Kidney tubule cell (primary cell): ENCODE results near the gene SLC13A3.

ENCODE experiments used
- DNase-seq: peaks from one replicate; pipeline ENCODE4 v3.0.0-alpha.2; 2018; ENCODE audit warnings: low spot score

SLC13A3 gene

DNA sequence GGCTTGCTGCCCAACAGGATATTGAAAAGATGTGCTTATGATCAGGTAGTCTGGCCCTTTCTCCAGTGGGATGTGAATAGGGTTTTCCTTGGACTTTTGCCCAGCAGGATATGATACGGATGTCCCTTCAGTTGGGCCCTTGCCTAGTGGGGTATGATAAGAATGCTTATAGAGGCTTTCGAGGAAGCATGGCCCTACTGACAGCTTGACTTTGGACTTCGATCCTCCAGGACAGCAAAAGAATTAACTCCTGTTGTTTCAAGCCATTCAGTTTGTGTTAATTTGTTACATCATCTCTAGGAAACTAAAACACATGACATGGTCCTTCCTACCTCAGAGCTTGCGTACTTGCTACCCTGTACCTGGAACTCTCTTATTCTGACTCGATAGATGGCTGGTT lies 128.2 kb downstream of the SLC13A3 start:
- no peak for DNase-seq

DNA sequence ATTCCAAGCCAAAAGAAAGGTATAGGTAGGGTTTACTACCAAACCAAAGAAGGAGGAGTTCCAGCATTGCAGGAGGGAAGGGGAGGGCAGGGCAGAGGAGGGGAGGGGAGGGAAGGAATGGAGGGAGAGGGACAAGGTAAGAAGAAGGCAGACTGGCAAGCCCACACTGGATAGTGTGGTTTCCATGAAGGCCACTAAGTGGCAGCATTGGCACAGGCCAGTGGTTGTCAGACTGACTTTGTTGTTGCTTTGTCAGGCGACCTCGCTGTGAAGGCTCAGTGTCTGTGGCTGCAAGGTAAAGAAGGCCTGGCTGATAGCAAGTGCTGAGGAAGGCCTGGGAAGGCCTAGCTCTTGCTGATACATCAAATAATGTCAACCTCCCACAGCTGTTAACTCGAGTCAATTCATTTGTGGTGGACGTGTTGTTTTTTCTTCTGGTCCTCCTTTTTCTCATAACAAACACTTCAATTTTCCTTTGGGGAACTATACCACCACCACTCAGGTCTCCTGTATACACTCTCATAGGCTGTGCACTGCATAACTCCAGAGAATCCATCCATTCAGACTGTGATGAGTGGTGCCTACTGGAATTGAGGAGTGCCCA lies 130.2 kb downstream of the SLC13A3 start:
- DNase-seq: peak; percentile 69

DNA sequence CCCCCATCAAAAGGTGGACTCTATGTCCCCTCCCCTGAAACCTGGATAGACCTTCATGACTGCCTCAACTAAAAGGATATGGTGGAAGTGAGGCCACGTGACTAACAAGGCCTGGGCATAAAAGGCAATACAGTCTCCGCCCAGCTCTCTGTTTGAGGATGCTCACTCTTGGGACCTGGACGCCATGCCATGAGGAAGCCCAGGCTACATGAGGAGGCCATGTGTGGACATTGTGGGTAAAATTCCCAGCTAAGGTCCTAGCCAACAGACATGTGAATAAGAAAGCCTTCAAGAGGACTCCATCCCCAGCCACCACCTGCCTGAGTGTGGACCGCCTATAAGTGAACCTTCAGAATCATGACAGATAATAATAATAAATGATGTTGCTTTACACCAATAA lies 130.7 kb downstream of the SLC13A3 start:
- DNase-seq: no peak

DNA sequence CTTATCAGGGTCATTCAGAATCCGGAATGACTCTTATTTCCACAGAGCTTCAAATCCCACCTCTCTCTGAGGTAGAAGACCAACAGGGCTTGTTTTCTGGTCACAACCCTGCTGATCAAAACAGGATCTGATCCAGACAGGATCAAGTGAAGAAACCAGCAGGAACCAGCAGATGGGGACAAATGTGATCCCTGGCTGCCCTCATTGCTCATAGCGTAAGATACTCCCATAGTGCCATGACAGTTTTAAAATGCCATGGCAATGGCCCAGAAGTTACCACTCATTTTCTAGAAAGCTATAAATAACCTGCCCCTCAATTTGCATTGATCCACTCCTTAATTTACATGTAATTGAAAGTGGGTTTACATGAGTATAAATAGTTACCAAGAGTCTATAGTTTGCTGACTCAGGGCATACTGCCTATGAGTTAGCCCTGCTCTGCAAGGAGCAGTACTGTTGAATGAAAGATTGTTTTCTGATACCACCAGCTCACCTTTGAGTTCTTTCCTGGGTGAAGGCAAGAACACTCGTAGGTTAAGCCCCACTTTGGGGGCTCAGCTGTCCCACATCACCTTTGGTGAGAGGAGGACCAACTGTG lies 131.7 kb downstream of the SLC13A3 start:
- no peak for DNase-seq

DNA sequence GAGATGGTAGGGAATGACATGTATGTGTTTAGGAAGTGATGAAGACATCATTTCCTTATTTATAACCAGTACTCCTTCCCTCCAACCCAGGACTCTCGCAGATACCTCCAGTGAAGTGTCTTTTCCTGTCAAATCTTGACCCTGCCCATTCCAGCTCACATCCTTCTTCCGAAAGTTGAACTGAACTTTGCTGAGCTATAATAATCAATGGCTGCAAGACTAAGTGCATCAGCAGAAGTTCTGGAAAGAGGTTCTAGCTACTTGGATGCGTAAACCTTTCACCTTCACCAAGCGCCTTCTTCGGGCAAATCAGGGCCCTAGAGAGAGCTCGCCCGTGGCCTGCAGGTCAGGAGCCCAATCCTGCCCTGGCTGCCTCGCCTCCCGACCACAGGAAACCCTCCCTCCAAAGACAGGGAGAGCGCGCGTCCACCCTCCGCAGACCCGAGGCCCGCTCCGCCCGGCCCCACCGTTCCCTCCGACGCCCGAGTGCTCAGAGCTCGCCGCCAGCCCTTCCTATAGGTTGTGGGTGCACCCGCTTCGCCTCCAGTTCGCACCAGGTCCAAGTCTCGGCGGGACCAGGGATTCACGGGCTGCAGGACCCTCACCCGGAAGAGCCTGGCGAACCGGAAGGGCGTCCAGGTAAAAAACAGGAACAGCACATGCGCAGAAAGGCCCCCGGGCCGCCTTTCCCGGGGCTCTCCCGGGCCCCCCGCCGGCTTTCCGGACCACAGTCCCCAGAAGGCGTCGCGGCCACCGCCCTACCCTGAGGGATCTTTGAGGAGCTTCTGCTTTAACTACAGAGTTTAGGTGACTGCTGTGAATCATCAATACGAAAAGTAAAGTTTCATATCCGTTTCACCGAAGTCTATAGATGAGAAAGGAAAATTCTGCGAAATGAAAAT lies 138.1 kb downstream of the SLC13A3 start, which contains the start of gene ZNF334:
ZNF334 (minus strand) TSS at position 617 of the 902 bp plus-strand sequence. CDS start 1,457 bp downstream, outside the sequence.
- DNase-seq: peak; percentile 67

DNA sequence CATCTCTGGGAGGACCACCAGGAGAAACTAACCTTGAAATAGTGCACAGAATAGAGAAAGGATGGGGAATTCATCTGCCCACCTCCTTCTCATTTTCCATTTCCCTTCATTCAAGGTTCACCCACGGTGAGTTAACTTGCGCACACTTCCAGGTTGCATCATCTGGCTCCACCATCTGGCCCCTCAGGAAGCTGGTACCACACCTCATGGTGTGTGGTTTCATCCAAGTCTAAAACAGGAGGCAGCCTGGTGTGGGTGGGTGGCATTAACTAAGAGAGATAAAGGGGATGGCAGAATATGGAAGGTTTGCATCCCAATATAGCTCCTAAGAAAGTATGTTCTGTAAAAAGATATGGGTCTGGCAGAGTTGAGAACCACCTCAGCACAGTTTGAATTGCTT lies 141.7 kb downstream of the SLC13A3 start:
- no peak for DNase-seq
